ENCODE data around the gene PIH1D1.

Gene PIH1D1

GRCh38 chr19:49436381-49437017 lies 15.1 kb downstream of the PIH1D1 start:
- FAIRE-seq (no peak), DNase-seq (ENCODE audit: insufficient read length, low spot score) (no peak)

GRCh38 chr19:49435670-49436069 lies 15.9 kb downstream of the PIH1D1 start:
- FAIRE-seq (no peak), DNase-seq (ENCODE audit: insufficient read length, low spot score) (no peak)

GRCh38 chr19:49434907-49435583 lies 16.6 kb downstream of the PIH1D1 start:
- DNase-seq (ENCODE audit: insufficient read length, low spot score) (no peak), FAIRE-seq (no peak)

DNA sequence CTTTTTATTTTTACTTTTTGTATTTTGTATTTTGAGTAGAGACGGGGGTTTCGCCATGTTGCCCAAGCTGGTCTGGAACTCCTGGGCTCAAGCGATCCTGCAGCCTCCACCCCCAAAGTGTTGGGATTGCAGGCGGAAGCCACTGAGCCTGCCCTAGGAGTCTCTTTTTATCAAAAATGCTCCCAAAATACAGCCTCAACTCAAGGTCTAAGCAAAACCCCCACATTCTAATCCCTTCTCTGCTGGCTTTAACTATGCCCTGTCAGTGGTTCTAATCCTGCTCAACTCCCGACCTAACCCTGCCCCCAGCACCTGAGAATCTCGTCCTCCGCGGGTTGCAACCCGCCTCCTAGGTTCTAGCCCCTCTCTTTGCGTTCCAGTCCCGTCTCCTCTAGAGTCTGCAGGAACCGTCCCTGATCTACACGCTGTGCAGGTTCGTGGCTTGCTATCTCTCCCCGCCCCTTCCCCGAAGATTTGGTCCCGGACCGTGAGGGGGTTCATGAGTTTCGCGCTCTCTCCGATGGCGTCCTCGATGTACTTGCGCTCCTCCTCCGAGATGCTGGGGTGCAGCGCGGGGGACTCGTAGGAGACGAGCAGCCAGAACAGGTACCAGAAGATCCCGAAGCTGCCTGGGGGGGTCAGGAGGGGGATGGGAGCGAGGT lies 18.2 kb downstream of the PIH1D1 start:
- no peak for FAIRE-seq
- DNase-seq (ENCODE audit: insufficient read length, low spot score): no peak

- DNase-seq (ENCODE audit: insufficient read length, low spot score): no peak
- FAIRE-seq: no peak
Observed at GRCh38 chr19:49432141-49433073, 19.2 kb downstream of the PIH1D1 start.

GRCh38 chr19:49431330-49431749 lies 20.3 kb downstream of the PIH1D1 start:
- no peak for FAIRE-seq
- DNase-seq (ENCODE audit: insufficient read length, low spot score): no peak

DNA sequence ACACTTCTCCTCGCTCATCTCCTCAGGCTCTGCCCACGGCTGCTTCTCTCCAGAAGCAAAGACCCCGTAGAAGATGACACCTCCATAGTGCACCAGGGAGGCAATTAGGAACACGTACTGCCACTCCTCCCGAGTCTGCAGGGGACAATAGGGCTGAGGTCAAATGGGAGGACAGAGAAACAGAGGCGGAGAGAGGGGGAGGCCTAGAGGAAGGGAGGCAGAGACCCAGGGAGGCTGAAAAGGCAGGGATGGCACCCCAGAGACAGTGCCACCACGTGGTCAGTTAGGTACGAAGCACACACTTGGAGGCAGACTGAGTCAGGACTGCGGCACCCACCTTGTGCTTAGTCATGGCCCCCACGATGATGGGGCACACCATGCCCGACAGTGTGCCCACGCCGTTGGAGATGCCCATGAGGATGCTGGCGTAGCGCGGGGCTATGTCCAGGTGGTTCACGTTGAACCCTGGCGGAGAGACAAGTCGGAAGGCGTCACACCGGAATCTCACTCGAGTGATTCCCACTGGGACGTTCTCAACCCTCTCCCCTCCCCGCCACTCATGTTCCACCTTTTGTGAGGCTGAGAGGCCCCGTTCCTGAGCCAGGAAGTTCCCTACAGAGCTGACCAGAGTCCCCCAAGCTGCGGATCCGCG lies 20.8 kb downstream of the PIH1D1 start:
- DNase-seq (ENCODE audit: insufficient read length, low spot score): no peak
- FAIRE-seq: no peak

DNA sequence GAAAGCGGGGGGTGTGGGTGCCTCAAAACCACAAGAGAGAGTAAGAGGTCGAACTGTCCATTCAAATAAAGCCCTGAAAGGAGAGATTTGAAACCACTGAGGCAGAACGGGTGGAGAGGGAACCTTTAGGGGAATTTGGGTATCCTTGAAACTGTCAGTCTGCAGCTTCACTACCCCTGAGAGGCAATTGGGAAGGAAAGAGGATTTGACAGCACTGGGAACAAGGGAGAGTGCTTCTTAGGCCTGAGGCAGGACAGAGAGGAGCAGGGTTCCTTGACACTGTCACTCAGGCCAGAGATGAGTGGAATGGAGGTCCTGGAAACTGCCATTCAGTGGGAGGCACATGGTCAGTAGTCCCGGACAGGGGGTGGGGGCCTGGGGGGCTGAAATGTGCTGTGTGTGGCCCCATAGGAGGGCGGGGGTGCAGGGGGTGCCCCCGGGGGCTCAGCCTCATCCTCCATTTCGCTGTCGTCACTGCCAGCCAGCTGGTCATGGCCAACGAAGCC lies 21.4 kb downstream of the PIH1D1 start:
- no peak for FAIRE-seq

DNA sequence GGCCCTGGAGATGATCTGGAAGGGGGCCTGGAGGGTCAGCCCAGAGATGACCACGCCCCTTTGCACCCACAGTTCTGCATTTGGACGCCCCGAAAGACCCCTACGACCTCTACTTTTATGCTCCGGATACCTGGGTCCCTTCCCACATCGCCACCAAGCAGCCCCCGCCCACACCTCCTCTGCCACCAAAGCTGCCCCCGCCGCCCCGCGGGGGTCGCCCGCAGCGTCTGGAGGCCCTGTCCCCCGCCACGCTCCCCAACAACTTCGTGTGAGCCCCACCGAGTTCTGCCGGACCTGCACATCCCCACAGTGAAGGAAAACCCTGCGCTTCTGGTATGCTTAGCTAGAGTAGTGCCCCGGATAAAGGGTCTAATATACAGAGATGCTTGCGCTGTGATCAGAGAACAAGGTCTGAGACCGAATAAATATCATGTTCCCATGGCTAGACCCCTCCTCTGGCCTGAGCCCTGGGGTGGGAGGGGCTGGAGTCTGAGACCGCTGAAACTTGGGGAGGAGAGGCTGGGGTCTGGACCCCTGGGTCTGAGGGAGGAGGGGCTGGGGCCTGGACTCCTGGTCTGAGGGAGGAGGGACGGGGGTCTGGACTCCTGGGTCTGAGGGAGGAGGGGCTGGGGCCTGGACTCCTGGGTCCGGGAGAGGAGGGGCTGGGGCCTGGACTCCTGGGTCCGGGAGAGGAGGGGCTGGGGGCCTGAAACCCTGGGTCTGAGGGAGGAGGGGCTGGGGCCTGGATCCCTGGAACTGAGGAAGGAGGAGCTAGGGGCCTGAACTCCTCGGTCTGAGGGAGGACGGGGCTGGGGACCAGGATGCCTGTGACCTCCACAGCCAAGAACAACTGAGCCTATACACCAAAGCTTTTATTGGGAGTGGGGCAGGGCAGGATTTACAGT lies 22.8 kb downstream of the PIH1D1 start:
- no peak for FAIRE-seq
- no peak for DNase-seq (ENCODE audit: insufficient read length, low spot score)

More for the DNA sequence above, 21.4 kb downstream of the PIH1D1 start:
- no peak for DNase-seq (ENCODE audit: insufficient read length, low spot score)

GRCh38 chr19:49427855-49428546 lies 23.6 kb downstream of the PIH1D1 start:
- DNase-seq (ENCODE audit: insufficient read length, low spot score): no peak
- FAIRE-seq: no peak

- FAIRE-seq (no peak), DNase-seq (ENCODE audit: insufficient read length, low spot score) (no peak)
Observed at GRCh38 chr19:49427339-49427738, 24.3 kb downstream of the PIH1D1 start.

- FAIRE-seq (no peak), DNase-seq (ENCODE audit: insufficient read length, low spot score) (no peak)
Observed at GRCh38 chr19:49425922-49426592, 25.6 kb downstream of the PIH1D1 start.

DNA sequence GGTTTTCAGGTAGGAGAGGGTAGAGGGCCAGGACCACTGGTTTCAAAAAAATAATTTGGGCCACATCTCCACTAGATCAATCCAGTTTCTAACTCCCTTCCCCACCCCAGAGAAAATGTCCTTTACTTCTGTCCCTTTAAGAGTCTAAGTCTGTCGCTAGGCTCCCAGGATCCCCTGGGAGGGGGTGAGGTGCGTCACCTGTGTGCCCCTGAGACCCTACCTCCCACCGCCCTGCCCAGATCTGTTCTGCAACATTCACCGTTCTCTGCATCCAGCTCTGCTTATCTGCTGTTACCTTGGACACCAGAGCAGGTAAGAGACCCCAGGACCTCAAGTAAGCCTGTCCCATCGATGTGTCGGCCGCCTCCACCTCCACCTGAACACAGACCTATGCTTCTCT lies 26.4 kb downstream of the PIH1D1 start, which contains the start of gene GFY:
Gene GFY, plus strand, starts transcription at position 211 of the 400 bp plus-strand sequence. CDS start 1,043 bp downstream, outside the sequence.
- no peak for FAIRE-seq
- DNase-seq (ENCODE audit: insufficient read length, low spot score): no peak

- no peak for FAIRE-seq
- DNase-seq (ENCODE audit: insufficient read length, low spot score): no peak
Observed at GRCh38 chr19:49423985-49424303, 27.7 kb downstream of the PIH1D1 start.

- no peak for FAIRE-seq
- DNase-seq (ENCODE audit: insufficient read length, low spot score): no peak
Observed at GRCh38 chr19:49423071-49423984, 28.3 kb downstream of the PIH1D1 start, which contains the start of gene PTH2. TSS of gene PTH2 (minus strand) at chr19:49423441. CDS start at chr19:49423339, 102 bp downstream.

DNA sequence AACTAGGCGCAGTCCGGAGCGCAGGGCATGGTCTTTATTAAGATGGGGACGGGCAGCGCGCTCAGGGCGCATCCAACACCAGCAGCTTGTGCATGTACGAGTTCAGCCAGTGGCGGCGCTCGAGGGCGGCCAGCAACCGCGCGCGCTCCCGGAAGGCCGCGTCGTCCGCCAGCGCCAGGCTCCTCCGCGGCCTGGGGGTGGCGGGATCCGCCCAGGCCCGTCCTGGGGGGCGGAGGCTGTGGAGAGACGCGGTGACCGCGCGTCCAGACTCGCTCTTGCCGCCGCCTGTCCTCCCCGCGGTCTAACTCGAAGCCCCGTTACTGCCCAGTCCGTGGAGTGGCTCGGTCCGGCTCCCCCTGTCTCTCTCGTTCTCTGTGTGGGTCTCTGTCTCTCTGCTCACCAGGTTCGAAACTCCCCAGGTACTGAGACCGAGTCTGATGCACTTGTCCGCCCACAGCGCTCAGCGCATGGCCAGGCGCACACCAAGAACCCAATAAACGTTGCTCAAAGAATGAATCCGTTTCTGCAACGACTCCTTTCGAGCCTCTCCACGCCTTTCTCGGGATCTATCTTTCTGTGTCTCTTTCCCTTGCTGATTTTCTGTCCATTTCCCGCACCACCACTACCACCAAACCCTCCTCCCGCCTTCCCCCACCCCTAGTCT lies 29.1 kb downstream of the PIH1D1 start:
- DNase-seq (ENCODE audit: insufficient read length, low spot score) (no peak), FAIRE-seq (no peak)

DNA sequence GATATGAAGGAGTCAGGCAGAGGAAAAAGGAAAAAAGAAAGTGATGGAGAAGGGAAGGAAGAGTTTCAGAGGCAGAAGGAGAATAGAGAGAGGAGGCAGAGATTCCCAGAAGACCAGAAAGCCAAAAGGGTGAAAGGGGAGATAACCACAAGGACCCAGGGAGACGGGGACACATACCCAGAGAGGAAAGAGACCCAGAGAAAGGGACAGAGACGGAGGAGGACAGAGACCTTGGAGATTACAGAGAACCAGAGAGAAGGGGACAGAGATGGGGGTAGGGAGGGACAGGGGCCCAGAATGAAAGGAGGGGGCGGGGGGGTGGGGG lies 29.8 kb downstream of the PIH1D1 start:
- FAIRE-seq (no peak), DNase-seq (ENCODE audit: insufficient read length, low spot score) (no peak)

Measured in GM19239 (cell line).